HG03175 (cell line): ENCODE data around the gene ADCY10.
"Not testable (repeated sequence)": the region's sequence is repeated elsewhere in the genome, so short reads cannot be mapped to it uniquely, and the experiment has no call there.

Source experiments
- ATAC-seq: cut with Tn5 transposase; IDR thresholded peaks from one replicate; pipeline ENCODE4 v1.9.1; 2021; ENCODE audit warnings: mild to moderate bottlenecking, moderate library complexity; ENCODE audit not compliant: unreplicated experiment

ADCY10 gene

GRCh38 chr1:167893798-167894197, 20.1 kb downstream of the ADCY10 start:
- ATAC-seq = no peak

GRCh38 chr1:167890400-167890799, 23.5 kb downstream of the ADCY10 start:
- ATAC-seq = no peak

- ATAC-seq = not testable (repeated sequence)
These were observed 26.7 kb downstream of the ADCY10 start for GRCh38 chr1:167887187-167887586.

GRCh38 chr1:167882376-167882775, 31.6 kb downstream of the ADCY10 start:
- ATAC-seq = no peak

GRCh38 chr1:167881786-167882185, 32.1 kb downstream of the ADCY10 start:
- ATAC-seq = no peak

GRCh38 chr1:167881069-167881468, 32.9 kb downstream of the ADCY10 start:
- ATAC-seq = no peak

GRCh38 chr1:167880580-167881021, 33.3 kb downstream of the ADCY10 start:
- ATAC-seq = no peak

GRCh38 chr1:167879508-167879907, 34.4 kb downstream of the ADCY10 start:
- ATAC-seq = no peak

- no peak for ATAC-seq
These were observed 35.4 kb downstream of the ADCY10 start for GRCh38 chr1:167878372-167879160.

GRCh38 chr1:167876597-167877175, 37.2 kb downstream of the ADCY10 start:
- no peak for ATAC-seq

GRCh38 chr1:167871331-167871730, 42.6 kb downstream of the ADCY10 start:
- ATAC-seq = no peak

GRCh38 chr1:167869157-167870001, 44.6 kb downstream of the ADCY10 start:
- not testable (repeated sequence) for ATAC-seq

- not testable (repeated sequence) for ATAC-seq
These were observed 47.1 kb downstream of the ADCY10 start for GRCh38 chr1:167866739-167867414.

- not testable (repeated sequence) for ATAC-seq
These were observed 47.6 kb downstream of the ADCY10 start for GRCh38 chr1:167866326-167866725.

GRCh38 chr1:167865804-167866308, 48.1 kb downstream of the ADCY10 start:
- not testable (repeated sequence) for ATAC-seq

- ATAC-seq = not testable (repeated sequence)
These were observed 48.7 kb downstream of the ADCY10 start for GRCh38 chr1:167865193-167865592.

- no peak for ATAC-seq
These were observed 49.4 kb downstream of the ADCY10 start for GRCh38 chr1:167864392-167865032.

- no peak for ATAC-seq
These were observed 50.0 kb downstream of the ADCY10 start for GRCh38 chr1:167863921-167864279.

GRCh38 chr1:167863191-167863920, 50.6 kb downstream of the ADCY10 start:
- not testable (repeated sequence) for ATAC-seq
